ENCODE results near the gene PSIP1.

Gene PSIP1

GRCh38 chr9:15524845-15525455 is 14.2 kb upstream of the PSIP1 start:
- TF ChIP-seq JUND (IDR thresholded peaks at IDR 0.05; ENCODE audit: low read depth), result no peak
- DNase-seq (ENCODE audit: low read depth in 1 of 2, low spot score in 1 of 2), result no peak
- in situ Hi-C loops (cut with HindIII; ENCODE audit: low pct_unique_long_range_greater_than_20kb, low sequenced_read_pairs), result no loop called here

- no peak for DNase-seq (ENCODE audit: low read depth in 1 of 2, low spot score in 1 of 2)
- in situ Hi-C loops (cut with HindIII; ENCODE audit: low pct_unique_long_range_greater_than_20kb, low sequenced_read_pairs), result no loop called here
- no peak for TF ChIP-seq JUND (IDR thresholded peaks at IDR 0.05; ENCODE audit: low read depth)
These were observed 11.5 kb upstream of the PSIP1 start for GRCh38 chr9:15522130-15522755.

GRCh38 chr9:15521254-15521653 is 10.5 kb upstream of the PSIP1 start:
- no peak for TF ChIP-seq JUND (IDR thresholded peaks at IDR 0.05; ENCODE audit: low read depth)
- in situ Hi-C loops (cut with HindIII; ENCODE audit: low pct_unique_long_range_greater_than_20kb, low sequenced_read_pairs), result no loop called here
- DNase-seq (ENCODE audit: low read depth in 1 of 2, low spot score in 1 of 2), result no peak

- in situ Hi-C loops (cut with HindIII; ENCODE audit: low pct_unique_long_range_greater_than_20kb, low sequenced_read_pairs), result no loop called here
- no peak for DNase-seq (ENCODE audit: low read depth in 1 of 2, low spot score in 1 of 2)
- TF ChIP-seq JUND (IDR thresholded peaks at IDR 0.05; ENCODE audit: low read depth), result no peak
These were observed 9.1 kb upstream of the PSIP1 start for GRCh38 chr9:15519831-15520230.

- peak in 1 of 2 experiments; percentile 37 for DNase-seq (ENCODE audit: low read depth in 1 of 2, low spot score in 1 of 2)
- in situ Hi-C loops (cut with HindIII; ENCODE audit: low pct_unique_long_range_greater_than_20kb, low sequenced_read_pairs), result no loop called here
- no peak for TF ChIP-seq JUND (IDR thresholded peaks at IDR 0.05; ENCODE audit: low read depth)
These were observed 2.6 kb upstream of the PSIP1 start for GRCh38 chr9:15513335-15513734.

DNA sequence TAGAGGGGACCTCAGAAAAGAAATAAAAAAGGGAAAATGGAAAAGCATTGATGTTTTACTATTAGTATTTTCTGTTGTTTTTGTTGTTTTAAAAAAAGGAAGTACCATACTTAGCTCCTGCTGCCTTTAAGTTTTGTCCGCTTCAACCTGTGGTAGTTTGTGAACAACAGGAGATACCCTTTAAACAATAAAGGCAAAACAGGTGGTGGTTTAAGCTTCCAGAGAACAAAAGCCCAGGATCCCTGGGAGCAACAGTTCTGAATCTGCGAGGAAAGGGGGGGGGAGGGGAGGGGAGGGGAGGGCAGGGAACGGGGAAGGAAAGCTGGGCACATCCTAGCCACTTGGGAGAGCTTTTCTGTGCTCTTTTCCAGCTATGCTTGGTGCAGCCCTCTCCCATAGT is 2.1 kb upstream of the PSIP1 start:
- DNase-seq (ENCODE audit: low read depth in 1 of 2, low spot score in 1 of 2), result no peak
- in situ Hi-C loops (cut with HindIII; ENCODE audit: low pct_unique_long_range_greater_than_20kb, low sequenced_read_pairs), result no loop called here
- TF ChIP-seq JUND (IDR thresholded peaks at IDR 0.05; ENCODE audit: low read depth), result no peak

- no peak for DNase-seq (ENCODE audit: low read depth in 1 of 2, low spot score in 1 of 2)
- no peak for TF ChIP-seq JUND (IDR thresholded peaks at IDR 0.05; ENCODE audit: low read depth)
- in situ Hi-C loops (cut with HindIII; ENCODE audit: low pct_unique_long_range_greater_than_20kb, low sequenced_read_pairs), result no loop called here
These were observed 1.4 kb upstream of the PSIP1 start for GRCh38 chr9:15512204-15512603.

- DNase-seq (ENCODE audit: low read depth in 1 of 2, low spot score in 1 of 2), result peak; percentile 9 to 32
- TF ChIP-seq JUND (IDR thresholded peaks at IDR 0.05; ENCODE audit: low read depth), result no peak
- in situ Hi-C loops (cut with HindIII; ENCODE audit: low pct_unique_long_range_greater_than_20kb, low sequenced_read_pairs), result no loop called here
These were observed 610 bp downstream of the PSIP1 start for GRCh38 chr9:15509931-15510788.

GRCh38 chr9:15505921-15506320 is 4.8 kb downstream of the PSIP1 start:
- TF ChIP-seq JUND (IDR thresholded peaks at IDR 0.05; ENCODE audit: low read depth), result no peak
- in situ Hi-C loops (cut with HindIII; ENCODE audit: low pct_unique_long_range_greater_than_20kb, low sequenced_read_pairs), result no loop called here
- no peak for DNase-seq (ENCODE audit: low read depth in 1 of 2, low spot score in 1 of 2)

DNA sequence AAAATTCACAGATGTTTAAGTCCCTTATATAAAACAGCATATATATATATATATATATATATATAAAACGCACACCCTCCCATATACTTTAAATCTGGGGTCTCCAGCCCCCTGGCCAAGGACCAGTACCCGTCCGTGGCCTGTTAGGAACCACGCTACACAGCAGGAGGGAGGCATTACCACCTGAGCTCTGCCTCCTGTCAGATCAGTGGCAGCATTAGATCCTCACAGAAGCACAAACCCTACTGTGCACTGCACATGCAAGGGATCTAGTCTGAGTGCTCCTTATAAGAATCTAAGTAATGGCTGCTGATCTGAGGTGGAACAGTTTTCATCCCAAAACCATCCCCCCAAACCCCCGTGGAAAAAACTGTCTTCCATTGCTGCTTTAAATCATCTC is 9.0 kb downstream of the PSIP1 start:
- no peak for DNase-seq (ENCODE audit: low read depth in 1 of 2, low spot score in 1 of 2)
- in situ Hi-C loops (cut with HindIII; ENCODE audit: low pct_unique_long_range_greater_than_20kb, low sequenced_read_pairs), result no loop called here
- TF ChIP-seq JUND (IDR thresholded peaks at IDR 0.05; ENCODE audit: low read depth), result no peak

DNA sequence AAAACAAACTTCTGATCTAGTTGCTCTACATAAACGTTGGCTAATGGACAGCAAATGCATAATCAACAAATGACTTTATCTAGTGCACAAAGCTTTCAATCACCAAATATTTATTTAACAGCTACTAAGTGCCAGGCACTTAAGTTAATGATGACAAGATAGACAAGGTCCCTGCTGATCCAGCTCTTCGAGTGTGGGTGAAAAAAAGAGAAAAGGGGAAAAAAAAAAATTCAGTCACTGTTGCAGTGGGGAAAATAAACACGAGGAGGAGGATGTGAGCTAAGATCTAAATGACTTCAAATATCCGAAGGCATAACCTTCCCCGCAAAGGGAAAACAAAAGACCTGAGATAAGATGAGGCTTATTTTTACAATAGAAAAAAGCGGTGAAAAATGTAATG is 9.6 kb downstream of the PSIP1 start:
- TF ChIP-seq JUND (IDR thresholded peaks at IDR 0.05; ENCODE audit: low read depth), result no peak
- in situ Hi-C loops (cut with HindIII; ENCODE audit: low pct_unique_long_range_greater_than_20kb, low sequenced_read_pairs), result no loop called here

DNA sequence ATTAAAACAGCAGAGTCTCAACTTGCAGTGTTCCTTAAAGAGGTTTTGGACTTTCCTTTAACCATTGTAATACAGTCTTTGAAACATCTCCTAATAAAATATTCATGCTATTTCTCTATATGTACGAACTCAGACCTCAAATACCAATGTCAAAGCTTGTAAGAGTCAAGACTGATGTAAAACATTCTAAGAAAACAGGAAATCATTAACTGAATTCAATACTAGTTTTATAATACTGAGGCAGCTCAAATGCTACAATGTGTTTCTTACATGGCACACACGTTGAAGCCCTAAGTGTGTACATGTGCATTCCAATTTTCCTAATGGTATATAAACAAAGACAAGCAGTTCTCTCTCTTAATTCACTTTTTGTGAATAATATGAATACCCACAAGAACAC is 11.6 kb downstream of the PSIP1 start:
- in situ Hi-C loops (cut with HindIII; ENCODE audit: low pct_unique_long_range_greater_than_20kb, low sequenced_read_pairs), result no loop called here
- no peak for DNase-seq (ENCODE audit: low read depth in 1 of 2, low spot score in 1 of 2)
- TF ChIP-seq JUND (IDR thresholded peaks at IDR 0.05; ENCODE audit: low read depth), result no peak

More for the DNA sequence above, 9.6 kb downstream of the PSIP1 start:
- no peak for DNase-seq (ENCODE audit: low read depth in 1 of 2, low spot score in 1 of 2)
